IPS-NIHi7 (cell line): ENCODE measurements around the gene TADA3.
"Not testable (repeated sequence)": the region's sequence is repeated elsewhere in the genome, so short reads cannot be mapped to it uniquely, and the experiment has no call there.

Experiments used
- DNase-seq: peaks from one replicate; pipeline ENCODE4 v3.0.0; 2012; ENCODE audit warnings: mixed read lengths; ENCODE audit errors: extremely low spot score

The TADA3 gene

GRCh38 chr3:9783954-9784353, 8.3 kb downstream of the TADA3 start:
- no peak for DNase-seq

GRCh38 chr3:9782770-9783169, 9.5 kb downstream of the TADA3 start:
- no peak for DNase-seq

GRCh38 chr3:9781978-9782603, 10.2 kb downstream of the TADA3 start:
- DNase-seq, result no peak

GRCh38 chr3:9781551-9781950, 10.7 kb downstream of the TADA3 start:
- DNase-seq, result no peak

- no peak for DNase-seq
These were observed 11.4 kb downstream of the TADA3 start for GRCh38 chr3:9780910-9781309.

GRCh38 chr3:9780458-9780812, 11.8 kb downstream of the TADA3 start:
- no peak for DNase-seq

GRCh38 chr3:9779721-9780457, 12.4 kb downstream of the TADA3 start:
- no peak for DNase-seq

GRCh38 chr3:9779075-9779593, 13.1 kb downstream of the TADA3 start:
- DNase-seq, result no peak

- DNase-seq, result no peak
These were observed 13.9 kb downstream of the TADA3 start for GRCh38 chr3:9778143-9779074.

GRCh38 chr3:9777694-9778021, 14.6 kb downstream of the TADA3 start:
- no peak for DNase-seq

GRCh38 chr3:9776896-9777693, 15.2 kb downstream of the TADA3 start:
- DNase-seq, result no peak

GRCh38 chr3:9771007-9771406, 21.3 kb downstream of the TADA3 start:
- DNase-seq, result not testable (repeated sequence)

GRCh38 chr3:9770276-9770812, 21.9 kb downstream of the TADA3 start:
- DNase-seq, result no peak

GRCh38 chr3:9769426-9770275, 22.6 kb downstream of the TADA3 start, which contains the start of gene CAMK1:
TSS of gene CAMK1 (minus strand) at chr3:9769947. CDS start at chr3:9767749, 2,198 bp downstream.
- DNase-seq, result peak; percentile 93

GRCh38 chr3:9769012-9769411, 23.3 kb downstream of the TADA3 start:
- DNase-seq, result no peak

- no peak for DNase-seq
These were observed 24.0 kb downstream of the TADA3 start for GRCh38 chr3:9768141-9768775.

- no peak for DNase-seq
These were observed 24.9 kb downstream of the TADA3 start for GRCh38 chr3:9767418-9767817.

GRCh38 chr3:9765865-9766264, 26.4 kb downstream of the TADA3 start:
- peak; percentile 64 for DNase-seq

GRCh38 chr3:9762871-9763270, 29.4 kb downstream of the TADA3 start:
- DNase-seq, result no peak

GRCh38 chr3:9761919-9762318, 30.4 kb downstream of the TADA3 start:
- no peak for DNase-seq
